ENCODE measurements around the gene LRRC9. TPM values are rescaled to one million over a fixed set of nuclear protein-coding genes. Genes with fewer than 3 reads are reported as not detected.
A peak's percentile ranks its signal among the peaks of the same experiment; 100 is the strongest.

The LRRC9 gene
- total and polyA plus RNA-seq, 10 donors: not detected

DNA sequence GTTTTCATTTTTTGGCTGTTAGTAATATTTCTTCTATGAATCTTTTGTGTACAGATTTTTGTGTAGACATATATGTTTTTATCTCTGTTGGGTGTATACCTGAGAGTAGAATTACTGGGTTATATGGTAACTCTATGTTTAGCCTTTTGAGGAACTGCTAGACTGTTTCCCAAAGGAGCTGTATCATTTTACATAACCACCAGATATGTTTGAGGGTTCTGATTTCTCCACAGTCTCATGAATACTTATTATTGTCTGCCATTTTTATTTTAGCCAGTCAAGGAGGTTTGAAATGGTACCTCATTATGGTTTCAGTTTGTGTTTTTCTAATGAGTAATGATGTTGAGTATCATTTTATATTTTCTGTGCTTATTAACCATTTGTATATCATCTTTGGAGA is 173.7 kb downstream of the LRRC9 start:
- peak overlapping the region in 6 of 8 donors; percentile 94 to 99 (median 97) for H3K27ac ChIP-seq
- H3K36me3 ChIP-seq: peaks cover 0 to 15% (median 2%) of the 10 kb centered on the region in 6 donors
- no peaks in the 10 kb centered on the region for H3K27me3 ChIP-seq (replicated peaks in 1 of 7)
- no peak for DNase-seq
- intact Hi-C loops (cut with DNase I; ENCODE audit: low total_unique reads): loop anchor here (5.0 to 10.0 kb wide), 2 partner anchors 69 to 609 kb away; partner anchors contain the start of genes JKAMP and L3HYPDH
- H3K4me1 ChIP-seq: peaks cover 18 to 46% (median 37%) of the 10 kb centered on the region in 6 donors
- TF ChIP-seq, protein P1, sequence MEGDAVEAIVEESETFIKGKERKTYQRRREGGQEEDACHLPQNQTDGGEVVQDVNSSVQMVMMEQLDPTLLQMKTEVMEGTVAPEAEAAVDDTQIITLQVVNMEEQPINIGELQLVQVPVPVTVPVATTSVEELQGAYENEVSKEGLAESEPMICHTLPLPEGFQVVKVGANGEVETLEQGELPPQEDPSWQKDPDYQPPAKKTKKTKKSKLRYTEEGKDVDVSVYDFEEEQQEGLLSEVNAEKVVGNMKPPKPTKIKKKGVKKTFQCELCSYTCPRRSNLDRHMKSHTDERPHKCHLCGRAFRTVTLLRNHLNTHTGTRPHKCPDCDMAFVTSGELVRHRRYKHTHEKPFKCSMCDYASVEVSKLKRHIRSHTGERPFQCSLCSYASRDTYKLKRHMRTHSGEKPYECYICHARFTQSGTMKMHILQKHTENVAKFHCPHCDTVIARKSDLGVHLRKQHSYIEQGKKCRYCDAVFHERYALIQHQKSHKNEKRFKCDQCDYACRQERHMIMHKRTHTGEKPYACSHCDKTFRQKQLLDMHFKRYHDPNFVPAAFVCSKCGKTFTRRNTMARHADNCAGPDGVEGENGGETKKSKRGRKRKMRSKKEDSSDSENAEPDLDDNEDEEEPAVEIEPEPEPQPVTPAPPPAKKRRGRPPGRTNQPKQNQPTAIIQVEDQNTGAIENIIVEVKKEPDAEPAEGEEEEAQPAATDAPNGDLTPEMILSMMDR (IDR thresholded peaks at IDR 0.05 in 8 of 11, conservative IDR thresholded peaks at IDR 0.05 in 3 of 11): no peak
- TF ChIP-seq POLR2A (IDR thresholded peaks at IDR 0.05) (no peak), POLR2AphosphoS5 (IDR thresholded peaks at IDR 0.05) (no peak)
- peak overlapping the region in 4 of 8 donors; percentile 57 to 84 (median 68) for H3K4me3 ChIP-seq
- no peaks in the 10 kb centered on the region for H3K9me3 ChIP-seq

GRCh38 chr14:60094306-60094897 is 174.5 kb downstream of the LRRC9 start:
- 55 to 66% (median 60%) methylated on average over 5 of the region's 5 CpGs for WGBS, 5 donors
- peaks cover 18 to 47% (median 37%) of the 10 kb centered on the region in 6 donors for H3K4me1 ChIP-seq
- H3K36me3 ChIP-seq: peaks cover 0 to 18% (median 2%) of the 10 kb centered on the region in 6 donors
- no peaks in the 10 kb centered on the region for H3K27me3 ChIP-seq (replicated peaks in 1 of 7)
- TF ChIP-seq POLR2A (IDR thresholded peaks at IDR 0.05) (no peak), POLR2AphosphoS5 (IDR thresholded peaks at IDR 0.05) (no peak)
- TF ChIP-seq, protein P1 (IDR thresholded peaks at IDR 0.05 in 8 of 11, conservative IDR thresholded peaks at IDR 0.05 in 3 of 11): no peak
- H3K4me3 ChIP-seq: peak overlapping the region in 1 of 8 donors; percentile 20
- intact Hi-C loops (cut with DNase I; ENCODE audit: low total_unique reads): loop anchor here (5.0 to 10.0 kb wide), 2 partner anchors 68 to 610 kb away; partner anchors contain the start of genes JKAMP and L3HYPDH
- peak overlapping the region in 2 of 8 donors; percentile 98 to 99 for H3K27ac ChIP-seq
- no peaks in the 10 kb centered on the region for H3K9me3 ChIP-seq
- DNase-seq: peak; percentile 63

GRCh38 chr14:60095231-60095630 is 175.3 kb downstream of the LRRC9 start:
- Histone ChIP-seq H3K27ac (no peak overlapping the region), H3K36me3 (peaks cover 0 to 18% (median 2%) of the 10 kb centered on the region in 6 donors), H3K9me3 (no peaks in the 10 kb centered on the region), H3K4me3 (no peak overlapping the region), H3K4me1 (peaks cover 18 to 55% (median 40%) of the 10 kb centered on the region in 6 donors), H3K27me3 (replicated peaks in 1 of 7) (no peaks in the 10 kb centered on the region)
- intact Hi-C loops (cut with DNase I; ENCODE audit: low total_unique reads): loop anchor here (5.0 to 10.0 kb wide), 2 partner anchors 152 to 610 kb away; partner anchors contain the start of genes JKAMP, L3HYPDH and PPM1A
- TF ChIP-seq, protein P1 (IDR thresholded peaks at IDR 0.05 in 8 of 11, conservative IDR thresholded peaks at IDR 0.05 in 3 of 11): no peak
- TF ChIP-seq POLR2AphosphoS5 (IDR thresholded peaks at IDR 0.05): no peak
- no peak for TF ChIP-seq POLR2A (IDR thresholded peaks at IDR 0.05)
- DNase-seq: no peak

DNA sequence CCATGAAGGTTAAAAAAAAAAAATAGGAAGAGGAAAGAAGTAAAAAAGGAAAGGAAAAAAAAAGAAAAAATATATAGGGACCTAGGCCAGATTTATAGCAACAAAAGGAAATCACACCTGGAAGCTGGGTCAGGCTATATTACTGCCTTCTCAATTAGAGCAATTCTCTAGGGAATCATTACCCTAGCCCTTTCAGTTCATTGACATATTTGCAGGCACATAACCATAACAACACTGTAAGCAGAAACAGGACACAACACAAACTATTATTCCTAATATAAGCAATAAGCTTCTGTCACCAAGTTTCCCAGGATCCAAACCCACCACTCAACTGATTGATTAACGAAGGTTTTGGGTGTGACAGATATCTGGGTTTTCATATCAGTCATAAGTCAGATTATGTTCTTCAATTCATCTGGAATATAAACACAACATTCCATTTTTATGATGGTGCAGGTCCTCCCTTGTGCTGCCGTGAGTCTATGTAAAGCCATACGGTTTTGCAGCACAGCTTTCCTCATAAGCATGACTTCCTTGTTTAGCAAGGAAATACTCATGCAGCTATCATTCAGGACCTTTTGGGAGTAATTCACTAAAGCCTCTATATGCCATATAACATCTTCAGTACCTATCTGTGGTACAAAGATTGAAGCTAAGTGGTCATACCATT is 176.0 kb downstream of the LRRC9 start:
- no peak overlapping the region for H3K4me3 ChIP-seq
- 42 to 78% (median 52%) methylated on average over 3 of the region's 3 CpGs for WGBS, 5 donors
- H3K4me1 ChIP-seq: peaks cover 18 to 52% (median 39%) of the 10 kb centered on the region in 6 donors
- TF ChIP-seq POLR2A (IDR thresholded peaks at IDR 0.05) (no peak), POLR2AphosphoS5 (IDR thresholded peaks at IDR 0.05) (no peak)
- TF ChIP-seq, protein P1 (IDR thresholded peaks at IDR 0.05 in 8 of 11, conservative IDR thresholded peaks at IDR 0.05 in 3 of 11): no peak
- peaks cover 0 to 18% (median 2%) of the 10 kb centered on the region in 6 donors for H3K36me3 ChIP-seq
- no peaks in the 10 kb centered on the region for H3K27me3 ChIP-seq (replicated peaks in 1 of 7)
- DNase-seq: no peak
- H3K9me3 ChIP-seq: no peaks in the 10 kb centered on the region
- intact Hi-C loops (cut with DNase I; ENCODE audit: low total_unique reads): loop anchor here (5.0 to 10.0 kb wide), 2 partner anchors 151 to 611 kb away; partner anchors contain the start of genes JKAMP, L3HYPDH and PPM1A
- H3K27ac ChIP-seq: no peak overlapping the region
